ENCODE data around the gene CDKN1C.

DNA sequence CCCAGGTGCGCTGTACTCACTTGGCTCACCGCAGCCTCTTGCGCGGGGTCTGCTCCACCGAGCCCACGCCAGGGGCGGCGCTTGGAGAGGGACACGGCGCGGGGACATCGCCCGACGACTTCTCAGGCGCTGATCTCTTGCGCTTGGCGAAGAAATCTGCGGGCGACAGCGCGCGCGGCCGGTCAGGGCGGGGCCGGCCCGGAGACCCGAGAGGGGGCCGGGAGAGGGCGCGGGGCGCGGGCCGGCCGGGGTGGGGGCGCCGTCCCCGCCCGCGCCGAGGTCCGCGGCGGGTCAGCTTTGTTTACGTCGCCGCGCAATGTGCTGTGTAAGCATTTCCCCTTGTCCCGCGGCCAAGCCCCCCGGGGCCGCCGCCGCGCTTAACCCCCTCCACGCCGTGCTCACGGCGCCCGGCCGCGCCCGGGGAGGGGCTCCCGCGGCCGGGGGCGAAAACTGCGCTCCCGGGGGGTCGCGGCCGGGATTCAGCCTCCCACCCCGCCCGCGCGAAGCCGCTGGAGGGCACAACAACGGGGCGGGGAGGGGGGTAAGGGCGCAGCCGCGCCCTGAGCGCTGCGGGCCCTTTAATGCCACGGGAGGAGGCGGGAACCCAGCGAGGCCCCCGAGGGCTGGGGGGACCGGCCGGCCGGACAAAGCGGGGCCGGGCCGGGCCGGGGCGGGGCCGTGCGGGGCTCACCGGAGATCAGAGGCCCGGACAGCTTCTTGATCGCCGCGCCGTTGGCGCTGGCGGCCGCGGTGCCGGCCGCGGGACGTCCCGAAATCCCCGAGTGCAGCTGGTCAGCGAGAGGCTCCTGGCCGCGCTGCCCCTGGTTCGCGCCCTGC lies 1.4 kb downstream of the CDKN1C start:
- TF ChIP-seq JUND (IDR thresholded peaks at IDR 0.05) = no peak
- TF ChIP-seq, protein P1, sequence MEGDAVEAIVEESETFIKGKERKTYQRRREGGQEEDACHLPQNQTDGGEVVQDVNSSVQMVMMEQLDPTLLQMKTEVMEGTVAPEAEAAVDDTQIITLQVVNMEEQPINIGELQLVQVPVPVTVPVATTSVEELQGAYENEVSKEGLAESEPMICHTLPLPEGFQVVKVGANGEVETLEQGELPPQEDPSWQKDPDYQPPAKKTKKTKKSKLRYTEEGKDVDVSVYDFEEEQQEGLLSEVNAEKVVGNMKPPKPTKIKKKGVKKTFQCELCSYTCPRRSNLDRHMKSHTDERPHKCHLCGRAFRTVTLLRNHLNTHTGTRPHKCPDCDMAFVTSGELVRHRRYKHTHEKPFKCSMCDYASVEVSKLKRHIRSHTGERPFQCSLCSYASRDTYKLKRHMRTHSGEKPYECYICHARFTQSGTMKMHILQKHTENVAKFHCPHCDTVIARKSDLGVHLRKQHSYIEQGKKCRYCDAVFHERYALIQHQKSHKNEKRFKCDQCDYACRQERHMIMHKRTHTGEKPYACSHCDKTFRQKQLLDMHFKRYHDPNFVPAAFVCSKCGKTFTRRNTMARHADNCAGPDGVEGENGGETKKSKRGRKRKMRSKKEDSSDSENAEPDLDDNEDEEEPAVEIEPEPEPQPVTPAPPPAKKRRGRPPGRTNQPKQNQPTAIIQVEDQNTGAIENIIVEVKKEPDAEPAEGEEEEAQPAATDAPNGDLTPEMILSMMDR (IDR thresholded peaks at IDR 0.05) = no peak
- no peak for TF ChIP-seq MXI1 (IDR thresholded peaks at IDR 0.05; ENCODE audit: low read depth, low read length)
- TF ChIP-seq RCOR1 (IDR thresholded peaks at IDR 0.05; ENCODE audit: low read length) = no peak
- no peak for TF ChIP-seq TAF1 (IDR thresholded peaks at IDR 0.05; ENCODE audit: borderline replicate concordance, low read depth, low read length)

Measured in SK-N-SH (cell line).